Measurements from ENCODE around the gene POLR1G. TPM values are rescaled to one million over a fixed set of nuclear protein-coding genes. Genes with fewer than 3 reads are reported as not detected.

POLR1G gene
- total RNA-seq, 1 experiment from 2014 or later = 25.9 TPM

GRCh38 chr19:45403272-45403671 lies 3.2 kb upstream of the POLR1G start:
- intact Hi-C loops (cut with micrococcal nuclease) = no loop called here
- Histone ChIP-seq H3K36me3 (ENCODE audit: low read depth, low read length) (peaks cover under 1% of the 10 kb centered on the region; the same call in 1 of the 2 replicates), H3K4me2 (ENCODE audit: low read length) (peak overlapping the region; percentile 84), H3K79me2 (ENCODE audit: low read length) (peaks cover 68% of the 10 kb centered on the region), H3K9me2 (replicated peaks; ENCODE audit: low read length) (no peaks in the 10 kb centered on the region), H3K4me1 (ENCODE audit: insufficient read depth, low read length) (peaks cover 23% of the 10 kb centered on the region; the same call in 1 of the 2 replicates), H3K9me3 (ENCODE audit: low read length) (no peaks in the 10 kb centered on the region), H4K20me1 (ENCODE audit: low read length) (no peaks in the 10 kb centered on the region), H2AFZ (ENCODE audit: low read length) (no peak overlapping the region), H3F3A (ENCODE audit: low read length, unreplicated experiment) (no peaks in the 10 kb centered on the region), H3K27ac (ENCODE audit: low read length) (no peak overlapping the region), H3K4me3 (ENCODE audit: low read length) (peak overlapping the region; percentile 97), H3K27me3 (ENCODE audit: low read length) (no peaks in the 10 kb centered on the region), H3K9ac (ENCODE audit: low read length) (no peak overlapping the region; the same call in 1 of the 2 replicates)
- ATAC-seq = no peak
- ChIA-PET CTCF (no interaction called here), POLR2A (ENCODE audit: unreplicated experiment) (no interaction called here)
- DNase-seq = no peak
- TF ChIP-seq EZH2 (IDR thresholded peaks at IDR 0.05; ENCODE audit: low read length, unreplicated experiment) (no peak), CTCF (conservative IDR thresholded peaks at IDR 0.05; ENCODE audit: low read depth, low read length) (no peak), EZH2phosphoT487 (IDR thresholded peaks at IDR 0.05; ENCODE audit: borderline replicate concordance, low read length) (no peak)
- no TSS peak for BruUV-seq (replicated peaks)

GRCh38 chr19:45403781-45404556 lies 2.5 kb upstream of the POLR1G start:
- H3K4me2 ChIP-seq (ENCODE audit: low read length) = peak overlapping the region; percentile 84
- no peaks in the 10 kb centered on the region for H3K9me3 ChIP-seq (ENCODE audit: low read length)
- H3K36me3 ChIP-seq (ENCODE audit: low read depth, low read length) = peaks cover 4% of the 10 kb centered on the region; the same call in 1 of the 2 replicates
- ChIA-PET CTCF (no interaction called here), POLR2A (ENCODE audit: unreplicated experiment) (interaction anchor here (0.6 kb wide), 1 partner anchor 31 kb away, joined by 3 read pairs; no protein-coding TSS in a partner anchor)
- peaks cover 24% of the 10 kb centered on the region; the same call in 1 of the 2 replicates for H3K4me1 ChIP-seq (ENCODE audit: insufficient read depth, low read length)
- no peaks in the 10 kb centered on the region for H4K20me1 ChIP-seq (ENCODE audit: low read length)
- H3K79me2 ChIP-seq (ENCODE audit: low read length) = peaks cover 75% of the 10 kb centered on the region
- TF ChIP-seq EZH2 (IDR thresholded peaks at IDR 0.05; ENCODE audit: low read length, unreplicated experiment) (no peak), CTCF (conservative IDR thresholded peaks at IDR 0.05; ENCODE audit: low read depth, low read length) (peak; percentile 79)
- H3K27me3 ChIP-seq (ENCODE audit: low read length) = no peaks in the 10 kb centered on the region
- ATAC-seq (peak; percentile 14; the same call in 1 of the 2 replicates), DNase-seq (peak; percentile 75)
- H3K27ac ChIP-seq (ENCODE audit: low read length) = peak overlapping the region; percentile 92; the same call in 1 of the 2 replicates
- H3K9me2 ChIP-seq (replicated peaks; ENCODE audit: low read length) = no peaks in the 10 kb centered on the region
- H3F3A ChIP-seq (ENCODE audit: low read length, unreplicated experiment) = no peaks in the 10 kb centered on the region
- H3K4me3 ChIP-seq (ENCODE audit: low read length) = peak overlapping the region; percentile 97
- intact Hi-C loops (cut with micrococcal nuclease) = loop anchor here (2.0 kb wide), 1 partner anchor 75 kb away; no protein-coding TSS in a partner anchor
- peak overlapping the region; percentile 76; the same call in 1 of the 2 replicates for H2AFZ ChIP-seq (ENCODE audit: low read length)
- no TSS peak for BruUV-seq (replicated peaks)
- peak overlapping the region; percentile 95 for H3K9ac ChIP-seq (ENCODE audit: low read length)
